Effector memory CD8-positive, alpha-beta T cell (primary cell): ENCODE measurements around the gene KIF3B.
A peak's percentile ranks its signal among the peaks of the same experiment; 100 is the strongest.
"Not testable (repeated sequence)": the region's sequence is repeated elsewhere in the genome, so short reads cannot be mapped to it uniquely, and the experiment has no call there.

Experiments
- ATAC-seq: fragments of 150-1000 bp; cut with Tn5 transposase; replicated peaks from 2 replicates; pipeline ENCODE4 v1.10.0; 2021; ENCODE audit warnings: mild to moderate bottlenecking, moderate library complexity
- DNase-seq, 3 experiments: peaks; one replicate each; pipeline ENCODE4 v3.0.0; 2021
- H3K27ac Mint-ChIP-seq, 2 donors: one replicate each; pipeline ENCODE4 v1.8.0; 2022; ENCODE audit warnings: mild to moderate bottlenecking in 2 of 2, mixed read lengths in 2 of 2, moderate library complexity in 2 of 2
- H3K27me3 Mint-ChIP-seq, 2 donors: one replicate each; pipeline ENCODE4 v1.8.0; 2022; ENCODE audit warnings: mixed read lengths in 2 of 2
- H3K36me3 Mint-ChIP-seq: one replicate; pipeline ENCODE4 v1.8.0; 2022; ENCODE audit warnings: mild to moderate bottlenecking, moderate library complexity, mixed read lengths; ENCODE audit not compliant: insufficient read depth
- H3K4me1 Mint-ChIP-seq, 2 donors: one replicate each; pipeline ENCODE4 v1.8.0; 2022; ENCODE audit warnings: low read depth in 2 of 2, mixed read lengths in 2 of 2
- H3K4me3 Mint-ChIP-seq, 2 donors: one replicate each; pipeline ENCODE4 v1.8.0; 2022; ENCODE audit warnings: mild to moderate bottlenecking in 2 of 2, mixed read lengths in 2 of 2, moderate library complexity in 2 of 2
- H3K9me3 Mint-ChIP-seq, 2 donors: one replicate each; pipeline ENCODE4 v1.8.0; 2022; ENCODE audit warnings: mixed read lengths in 2 of 2

The KIF3B gene

GRCh38 chr20:32362901-32363364 is 85.5 kb downstream of the KIF3B start:
- Mint-ChIP-seq H3K9me3 (no peaks in the 10 kb centered on the region), H3K27ac (peak overlapping the region; percentile 70 to 93), H3K4me1 (peaks cover 60 to 78% of the 10 kb centered on the region in 2 donors), H3K36me3 (peaks cover 34% of the 10 kb centered on the region), H3K4me3 (peak overlapping the region; percentile 87 to 96), H3K27me3 (no peaks in the 10 kb centered on the region)
- ATAC-seq (no peak), DNase-seq (no peak)

- Mint-ChIP-seq H3K4me3 (peak overlapping the region; percentile 87 to 96), H3K27ac (peak overlapping the region; percentile 70 to 93), H3K36me3 (peaks cover 29% of the 10 kb centered on the region), H3K9me3 (no peaks in the 10 kb centered on the region), H3K27me3 (no peaks in the 10 kb centered on the region), H3K4me1 (peaks cover 60 to 81% of the 10 kb centered on the region in 2 donors)
- DNase-seq (no peak), ATAC-seq (no peak)
These were observed 86.0 kb downstream of the KIF3B start for GRCh38 chr20:32363492-32363891.

- Mint-ChIP-seq H3K4me1 (peaks cover 55 to 76% of the 10 kb centered on the region in 2 donors), H3K9me3 (no peaks in the 10 kb centered on the region), H3K36me3 (peaks cover 32% of the 10 kb centered on the region), H3K27ac (peak overlapping the region; percentile 67 to 70), H3K4me3 (peak overlapping the region in 1 of 2 donors; percentile 6), H3K27me3 (no peaks in the 10 kb centered on the region)
- DNase-seq (no peak), ATAC-seq (no peak)
These were observed 87.2 kb downstream of the KIF3B start for GRCh38 chr20:32364554-32365208.

- Mint-ChIP-seq H3K27me3 (no peaks in the 10 kb centered on the region), H3K4me3 (peak overlapping the region in 1 of 2 donors; percentile 0), H3K36me3 (peaks cover 41% of the 10 kb centered on the region), H3K27ac (peak overlapping the region in 1 of 2 donors; percentile 67), H3K9me3 (no peaks in the 10 kb centered on the region), H3K4me1 (peaks cover 50 to 67% of the 10 kb centered on the region in 2 donors)
- ATAC-seq = peak; percentile 18
- DNase-seq = no peak
These were observed 88.1 kb downstream of the KIF3B start for GRCh38 chr20:32365564-32365963.

- DNase-seq (no peak), ATAC-seq (no peak)
- Mint-ChIP-seq H3K4me1 (peaks cover 48 to 66% of the 10 kb centered on the region in 2 donors), H3K4me3 (peak overlapping the region in 1 of 2 donors; percentile 37), H3K27me3 (no peaks in the 10 kb centered on the region), H3K9me3 (no peaks in the 10 kb centered on the region), H3K27ac (peak overlapping the region; percentile 52 to 66), H3K36me3 (peaks cover 48% of the 10 kb centered on the region)
These were observed 88.9 kb downstream of the KIF3B start for GRCh38 chr20:32366380-32366779.

- Mint-ChIP-seq H3K27ac (peak overlapping the region; percentile 56 to 66), H3K36me3 (peaks cover 62% of the 10 kb centered on the region), H3K9me3 (no peaks in the 10 kb centered on the region), H3K27me3 (no peaks in the 10 kb centered on the region), H3K4me3 (no peak overlapping the region), H3K4me1 (peaks cover 32 to 46% of the 10 kb centered on the region in 2 donors)
- DNase-seq = no peak
- no peak for ATAC-seq
These were observed 90.9 kb downstream of the KIF3B start for GRCh38 chr20:32368323-32368722.

GRCh38 chr20:32368925-32369324 is 91.5 kb downstream of the KIF3B start:
- no peaks in the 10 kb centered on the region for H3K9me3 Mint-ChIP-seq
- no peaks in the 10 kb centered on the region for H3K27me3 Mint-ChIP-seq
- H3K36me3 Mint-ChIP-seq = peaks cover 66% of the 10 kb centered on the region
- no peak for DNase-seq
- peak overlapping the region in 1 of 2 donors; percentile 56 for H3K27ac Mint-ChIP-seq
- H3K4me1 Mint-ChIP-seq = peaks cover 27 to 41% of the 10 kb centered on the region in 2 donors
- no peak overlapping the region for H3K4me3 Mint-ChIP-seq
- no peak for ATAC-seq

GRCh38 chr20:32370897-32371296 is 93.4 kb downstream of the KIF3B start:
- Mint-ChIP-seq H3K4me1 (peaks cover 16 to 25% of the 10 kb centered on the region in 2 donors), H3K36me3 (peaks cover 77% of the 10 kb centered on the region), H3K27ac (no peak overlapping the region)

GRCh38 chr20:32378461-32378860 is 101.0 kb downstream of the KIF3B start:
- H3K9me3 Mint-ChIP-seq = no peaks in the 10 kb centered on the region
- peak overlapping the region; percentile 15 to 16 for H3K27ac Mint-ChIP-seq
- DNase-seq = no peak
- no peak overlapping the region for H3K4me3 Mint-ChIP-seq
- H3K36me3 Mint-ChIP-seq = peaks cover 37% of the 10 kb centered on the region
- no peak for ATAC-seq
- no peaks in the 10 kb centered on the region for H3K27me3 Mint-ChIP-seq
- peaks cover 0 to 7% of the 10 kb centered on the region in 2 donors for H3K4me1 Mint-ChIP-seq

More at GRCh38 chr20:32370897-32371296, 93.4 kb downstream of the KIF3B start:
- ATAC-seq = no peak
- no peaks in the 10 kb centered on the region for H3K27me3 Mint-ChIP-seq
- DNase-seq = no peak
- H3K9me3 Mint-ChIP-seq = no peaks in the 10 kb centered on the region
- H3K4me3 Mint-ChIP-seq = no peak overlapping the region

GRCh38 chr20:32380037-32380436 is 102.6 kb downstream of the KIF3B start:
- Mint-ChIP-seq H3K27ac (peak overlapping the region in 1 of 2 donors; percentile 29), H3K36me3 (peaks cover 34% of the 10 kb centered on the region), H3K4me1 (peaks cover 14 to 16% of the 10 kb centered on the region in 2 donors)
- DNase-seq, H3K4me3 Mint-ChIP-seq, H3K27me3 Mint-ChIP-seq, H3K9me3 Mint-ChIP-seq, ATAC-seq: not testable (repeated sequence)

GRCh38 chr20:32380745-32381144 is 103.3 kb downstream of the KIF3B start:
- Mint-ChIP-seq H3K27ac (peak overlapping the region; percentile 25 to 29), H3K4me1 (peaks cover 18 to 21% of the 10 kb centered on the region in 2 donors), H3K9me3 (no peaks in the 10 kb centered on the region), H3K36me3 (peaks cover 27% of the 10 kb centered on the region), H3K27me3 (no peaks in the 10 kb centered on the region), H3K4me3 (no peak overlapping the region)
- no peak for DNase-seq
- ATAC-seq = no peak

GRCh38 chr20:32382102-32382950 is 104.9 kb downstream of the KIF3B start:
- DNase-seq (no peak), ATAC-seq (no peak)
- no peak overlapping the region for H3K4me3 Mint-ChIP-seq
- H3K9me3 Mint-ChIP-seq = no peaks in the 10 kb centered on the region
- H3K27me3 Mint-ChIP-seq = no peaks in the 10 kb centered on the region
- H3K4me1 Mint-ChIP-seq = peaks cover 25 to 33% of the 10 kb centered on the region in 2 donors
- H3K36me3 Mint-ChIP-seq = peaks cover 23% of the 10 kb centered on the region
- no peak overlapping the region for H3K27ac Mint-ChIP-seq

- H3K9me3 Mint-ChIP-seq, H3K4me3 Mint-ChIP-seq, ATAC-seq, H3K27ac Mint-ChIP-seq, H3K27me3 Mint-ChIP-seq, DNase-seq: not testable (repeated sequence)
- H3K36me3 Mint-ChIP-seq = peaks cover 14% of the 10 kb centered on the region
- peaks cover 29 to 39% of the 10 kb centered on the region in 2 donors for H3K4me1 Mint-ChIP-seq
These were observed 106.0 kb downstream of the KIF3B start for GRCh38 chr20:32383441-32383840.
